ENCODE measurements around the gene IRX2. TPM values are rescaled to one million over a fixed set of nuclear protein-coding genes. Genes with fewer than 3 reads are reported as not detected.
A peak's percentile ranks its signal among the peaks of the same experiment; 100 is the strongest.

Gene IRX2
- total RNA-seq, 1 donor from 2014 or later, result 9.1 TPM

DNA sequence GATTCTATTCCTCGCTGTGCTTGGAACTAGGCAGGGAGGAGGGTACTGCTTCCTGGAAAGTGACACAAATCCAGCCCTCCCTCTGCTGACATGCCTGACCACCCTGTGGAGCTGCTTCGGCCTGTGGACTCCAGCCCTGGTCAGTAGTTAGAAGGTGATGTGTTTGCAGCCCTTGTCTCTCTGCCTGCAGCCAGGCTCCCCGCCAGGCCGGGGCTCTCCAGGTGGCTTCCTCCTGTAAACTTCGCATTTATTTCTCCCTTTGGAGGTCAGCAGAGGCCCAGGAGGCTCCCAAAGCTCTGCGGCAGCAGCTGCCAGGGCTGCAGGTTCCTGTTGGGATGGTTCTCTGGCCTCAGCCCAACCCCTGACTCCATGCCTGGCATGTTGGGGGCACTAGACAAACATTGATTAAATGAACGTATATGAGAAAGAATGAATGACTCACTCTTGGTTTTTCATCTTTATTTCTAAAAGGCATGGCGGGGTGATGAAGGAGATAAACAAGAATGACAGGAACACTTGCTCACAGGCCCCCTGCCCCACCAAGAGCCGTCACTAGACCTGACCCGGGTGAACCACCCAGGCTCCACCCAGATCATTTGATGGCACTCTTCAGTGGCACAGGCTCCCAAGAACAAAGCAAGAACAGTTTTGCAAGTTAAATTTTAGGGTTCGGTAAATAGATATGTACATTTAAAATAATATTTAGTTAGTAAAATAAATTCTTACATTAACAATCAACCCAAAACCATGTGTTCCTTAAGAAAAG is 8.4 kb upstream of the IRX2 start:
- Mint-ChIP-seq H3K4me3 (ENCODE audit: unreplicated experiment) (no peak overlapping the region), H3K4me1 (ENCODE audit: low read depth) (peaks cover 44% of the 10 kb centered on the region), H3K27me3 (ENCODE audit: low read depth) (peaks cover 1% of the 10 kb centered on the region), H3K27ac (ENCODE audit: unreplicated experiment) (no peak overlapping the region), H3K36me3 (ENCODE audit: low read depth) (peaks cover 1% of the 10 kb centered on the region), H3K9me3 (ENCODE audit: low read depth) (no peaks in the 10 kb centered on the region)
- no peak for DNase-seq (ENCODE audit: low spot score)
- TF ChIP-seq, protein P1, sequence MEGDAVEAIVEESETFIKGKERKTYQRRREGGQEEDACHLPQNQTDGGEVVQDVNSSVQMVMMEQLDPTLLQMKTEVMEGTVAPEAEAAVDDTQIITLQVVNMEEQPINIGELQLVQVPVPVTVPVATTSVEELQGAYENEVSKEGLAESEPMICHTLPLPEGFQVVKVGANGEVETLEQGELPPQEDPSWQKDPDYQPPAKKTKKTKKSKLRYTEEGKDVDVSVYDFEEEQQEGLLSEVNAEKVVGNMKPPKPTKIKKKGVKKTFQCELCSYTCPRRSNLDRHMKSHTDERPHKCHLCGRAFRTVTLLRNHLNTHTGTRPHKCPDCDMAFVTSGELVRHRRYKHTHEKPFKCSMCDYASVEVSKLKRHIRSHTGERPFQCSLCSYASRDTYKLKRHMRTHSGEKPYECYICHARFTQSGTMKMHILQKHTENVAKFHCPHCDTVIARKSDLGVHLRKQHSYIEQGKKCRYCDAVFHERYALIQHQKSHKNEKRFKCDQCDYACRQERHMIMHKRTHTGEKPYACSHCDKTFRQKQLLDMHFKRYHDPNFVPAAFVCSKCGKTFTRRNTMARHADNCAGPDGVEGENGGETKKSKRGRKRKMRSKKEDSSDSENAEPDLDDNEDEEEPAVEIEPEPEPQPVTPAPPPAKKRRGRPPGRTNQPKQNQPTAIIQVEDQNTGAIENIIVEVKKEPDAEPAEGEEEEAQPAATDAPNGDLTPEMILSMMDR (IDR thresholded peaks at IDR 0.05), result no peak

DNA sequence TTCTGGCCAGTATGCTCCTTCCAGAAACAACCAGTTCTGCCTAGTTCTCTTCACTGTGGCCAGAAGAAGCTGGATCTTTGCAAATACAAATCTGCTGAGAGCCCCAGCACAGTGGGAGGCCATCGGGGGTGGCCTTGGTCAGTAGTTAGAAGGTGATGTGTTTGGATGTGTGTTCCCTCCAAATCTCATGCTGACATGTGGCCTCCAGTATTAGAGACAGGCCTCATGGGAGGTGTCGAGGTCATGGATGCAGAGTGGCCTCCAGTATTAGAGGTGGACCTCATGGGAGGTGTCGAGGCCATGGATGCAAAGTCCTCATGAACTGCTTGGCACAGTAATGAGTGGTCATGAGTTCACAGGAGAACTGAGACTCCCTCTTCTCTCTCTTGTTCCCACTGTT is 7.6 kb upstream of the IRX2 start:
- H3K27ac Mint-ChIP-seq (ENCODE audit: unreplicated experiment), result no peak overlapping the region
- H3K9me3 Mint-ChIP-seq (ENCODE audit: low read depth), result no peaks in the 10 kb centered on the region
- H3K4me3 Mint-ChIP-seq (ENCODE audit: unreplicated experiment), result no peak overlapping the region
- H3K27me3 Mint-ChIP-seq (ENCODE audit: low read depth), result no peaks in the 10 kb centered on the region
- peaks cover 47% of the 10 kb centered on the region for H3K4me1 Mint-ChIP-seq (ENCODE audit: low read depth)
- TF ChIP-seq, protein P1 (IDR thresholded peaks at IDR 0.05), result no peak
- no peak for DNase-seq (ENCODE audit: low spot score)
- peaks cover 1% of the 10 kb centered on the region for H3K36me3 Mint-ChIP-seq (ENCODE audit: low read depth)

DNA sequence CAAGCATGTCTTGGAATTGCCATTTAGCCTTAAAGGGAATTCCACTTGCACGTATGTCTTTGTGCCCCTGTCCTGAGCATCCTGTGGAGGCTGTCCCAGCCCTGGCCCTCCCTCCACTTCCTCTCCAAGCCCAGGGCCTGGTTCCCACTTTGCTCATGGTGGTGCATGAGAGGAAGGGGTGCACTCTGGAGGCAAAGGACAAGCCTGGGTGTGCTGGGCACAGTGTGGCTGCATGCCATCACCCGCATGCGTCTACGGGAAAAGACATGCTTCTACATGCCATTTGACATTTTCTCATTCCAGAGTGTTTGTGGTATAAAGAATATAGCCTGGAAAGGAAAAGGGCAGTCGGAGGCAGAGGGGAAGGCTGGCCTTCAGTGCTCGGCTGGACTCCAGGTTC is 7.2 kb upstream of the IRX2 start:
- DNase-seq (ENCODE audit: low spot score), result no peak
- TF ChIP-seq, protein P1 (IDR thresholded peaks at IDR 0.05), result no peak
- Mint-ChIP-seq H3K27me3 (ENCODE audit: low read depth) (no peaks in the 10 kb centered on the region), H3K27ac (ENCODE audit: unreplicated experiment) (peak overlapping the region; percentile 59), H3K36me3 (ENCODE audit: low read depth) (peaks cover 1% of the 10 kb centered on the region), H3K4me3 (ENCODE audit: unreplicated experiment) (no peak overlapping the region), H3K4me1 (ENCODE audit: low read depth) (peaks cover 50% of the 10 kb centered on the region), H3K9me3 (ENCODE audit: low read depth) (no peaks in the 10 kb centered on the region)

DNA sequence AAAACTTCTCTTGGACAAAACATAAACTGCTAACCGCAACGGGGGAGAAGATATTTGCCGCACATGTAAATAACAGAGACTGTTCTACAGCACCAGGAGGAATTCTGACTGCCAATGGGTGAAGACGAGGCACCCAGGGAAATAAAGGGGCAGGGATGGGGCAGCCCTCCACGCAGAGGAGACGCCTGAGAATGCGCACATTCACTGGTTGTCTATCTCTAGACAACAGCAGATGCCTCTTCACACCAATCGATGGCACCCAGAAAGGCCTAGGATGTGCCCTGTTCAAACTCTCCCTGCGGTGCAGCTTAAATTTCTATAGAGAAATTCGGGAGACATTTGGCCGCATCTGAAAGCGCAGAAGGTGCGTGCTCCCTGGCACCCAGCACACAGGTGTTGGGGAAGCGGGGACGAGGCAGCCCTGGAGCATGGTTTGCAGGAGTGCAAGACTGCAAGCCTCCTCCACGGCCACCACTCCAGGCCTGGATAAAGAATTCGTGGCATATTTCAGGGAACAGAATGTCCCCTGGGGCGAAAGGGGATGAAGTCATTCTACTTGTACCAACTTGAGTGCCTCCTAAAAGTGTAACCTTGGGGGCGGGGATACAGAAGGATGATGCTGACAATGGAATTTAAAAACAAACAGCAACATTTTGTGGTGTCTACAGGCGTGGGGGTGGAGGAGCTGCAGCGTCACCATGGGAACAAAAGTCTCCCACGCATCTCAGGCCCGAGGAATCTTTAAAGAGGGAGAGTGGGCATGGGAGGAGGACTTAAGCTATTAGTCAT is 6.3 kb upstream of the IRX2 start:
- Mint-ChIP-seq H3K4me3 (ENCODE audit: unreplicated experiment) (peak overlapping the region; percentile 35), H3K36me3 (ENCODE audit: low read depth) (peaks cover 1% of the 10 kb centered on the region), H3K9me3 (ENCODE audit: low read depth) (no peaks in the 10 kb centered on the region), H3K27ac (ENCODE audit: unreplicated experiment) (peak overlapping the region; percentile 91), H3K4me1 (ENCODE audit: low read depth) (peaks cover 58% of the 10 kb centered on the region), H3K27me3 (ENCODE audit: low read depth) (no peaks in the 10 kb centered on the region)
- DNase-seq (ENCODE audit: low spot score), result no peak
- TF ChIP-seq, protein P1 (IDR thresholded peaks at IDR 0.05), result no peak
